Tibial artery (tissue), 4 donors: Measurements from ENCODE around the gene NR1D1.

Experiments
- DNase-seq, 2 donors: peaks; one replicate each; pipeline ENCODE4 v3.0.0-alpha.2; 2019
- H3K27ac ChIP-seq, 2 donors: fragments of 200-600 bp; sonication (generic) in 1 of 2; 1 replicate in 1 of 2; 2 replicates in 1 of 2; pipeline ENCODE4 v1.5.1; 2018 to 2019; ENCODE audit warnings: mild to moderate bottlenecking in 1 of 2
- H3K27me3 ChIP-seq, 2 donors: fragments of 200-600 bp; sonication (generic) in 1 of 2; one replicate each; pipeline versions ENCODE4 v1.5.1 to v1.6.0; 2016 to 2019
- H3K36me3 ChIP-seq, 3 donors: fragments of 200-600 bp; sonication (generic) in 2 of 3; one replicate each; pipeline ENCODE4 v1.5.1; 2016 to 2019; ENCODE audit warnings: mild to moderate bottlenecking in 2 of 3
- H3K4me1 ChIP-seq, 4 donors: fragments of 200-600 bp; sonication (generic) in 2 of 4; 1 replicate in 3 of 4; 2 replicates in 1 of 4; pipeline ENCODE4 v1.5.1; 2016 to 2019
- H3K4me3 ChIP-seq, 2 donors: fragments of 200-600 bp; sonication (generic) in 1 of 2; 1 replicate in 1 of 2; 2 replicates in 1 of 2; pipeline ENCODE4 v1.5.1; 2018 to 2019; ENCODE audit warnings: mild to moderate bottlenecking in 2 of 2
- H3K9me3 ChIP-seq, 3 donors: fragments of 200-600 bp; sonication (generic) in 1 of 3; one replicate each; pipeline ENCODE4 v1.5.1; 2016 to 2019
- CTCF ChIP-seq, 2 experiments: fragments of 200-600 bp in 1 of 2; fragments of 450-650 bp in 1 of 2; IDR thresholded peaks; one replicate each; pipeline ENCODE4 v1.5.1; 2017 to 2019; ENCODE audit warnings: antibody characterized with exemption in 2 of 2, mild to moderate bottlenecking in 1 of 2, moderate library complexity in 1 of 2
- intact Hi-C: fragments of 100-400 bp; cut with DNase I; formaldehyde crosslinking; loops from one replicate; pipeline ENCODE4 v1.15.0; 2023; ENCODE audit warnings: low total_unique reads

Gene NR1D1

DNA sequence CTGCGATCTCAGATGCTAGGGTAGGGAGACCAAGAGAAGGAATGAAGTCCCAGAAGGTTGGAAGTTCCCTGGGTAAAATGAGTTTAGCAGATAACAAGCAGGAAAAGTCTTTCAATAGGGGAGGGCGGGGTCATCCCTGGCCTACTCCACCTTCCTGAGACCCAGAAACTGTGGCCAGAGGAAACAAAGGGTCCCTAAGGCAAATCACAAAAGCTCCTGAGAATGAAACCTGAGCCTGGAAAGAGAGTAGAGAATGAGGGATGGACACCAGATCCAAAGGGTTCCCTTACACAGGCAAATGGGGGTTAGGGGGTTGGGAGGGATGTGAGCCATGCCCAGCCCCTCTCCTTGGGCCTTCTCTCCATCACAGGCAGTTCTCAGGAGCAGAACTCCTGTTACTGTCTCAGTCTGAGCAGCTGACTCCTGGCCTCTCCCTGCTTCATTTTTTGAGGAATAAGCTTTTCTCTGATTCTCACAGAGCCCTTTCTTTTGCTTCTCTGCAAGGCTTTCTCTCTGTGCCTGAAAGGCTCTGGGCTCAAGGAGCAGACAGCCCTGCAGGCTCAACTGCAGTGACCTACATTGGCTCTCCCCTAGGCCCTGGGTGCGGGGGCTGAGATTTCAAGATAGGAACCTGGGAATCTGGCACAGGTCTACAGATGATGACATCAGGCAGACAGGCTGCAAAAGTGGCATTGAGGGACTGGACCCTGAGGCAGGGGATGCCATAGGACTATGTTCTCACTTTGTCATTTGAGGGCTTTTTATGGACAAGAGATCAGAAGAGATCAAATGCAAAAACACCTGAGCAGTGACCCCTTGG is 9.8 kb upstream of the NR1D1 start:
- Histone ChIP-seq H3K9me3 (no peaks in the 10 kb centered on the region), H3K4me1 (peaks cover 11 to 97% (median 91%) of the 10 kb centered on the region in 4 donors), H3K27ac (peak overlapping the region; percentile 94 to 98), H3K36me3 (no peaks in the 10 kb centered on the region), H3K27me3 (no peaks in the 10 kb centered on the region), H3K4me3 (no peak overlapping the region)
- no peak for TF ChIP-seq CTCF (IDR thresholded peaks at IDR 0.05)
- DNase-seq, result peak in 1 of 2 donors; percentile 68
- intact Hi-C loops, result loop anchor here (5.0 kb wide), 2 partner anchors 48 to 57 kb away; partner anchors contain the start of gene THRA

- H3K4me3 ChIP-seq, result no peak overlapping the region
- intact Hi-C loops, result loop anchor here (5.0 kb wide), 1 partner anchor 37 kb away; no protein-coding TSS in a partner anchor
- H3K4me1 ChIP-seq, result peaks cover 11 to 97% (median 86%) of the 10 kb centered on the region in 4 donors
- TF ChIP-seq CTCF (IDR thresholded peaks at IDR 0.05), result no peak
- no peaks in the 10 kb centered on the region for H3K36me3 ChIP-seq
- H3K27ac ChIP-seq, result peak overlapping the region; percentile 94 to 98
- DNase-seq, result peak; percentile 13 to 64
- no peaks in the 10 kb centered on the region for H3K27me3 ChIP-seq
- H3K9me3 ChIP-seq, result no peaks in the 10 kb centered on the region
Observed at GRCh38 chr17:40108970-40109824, 8.8 kb upstream of the NR1D1 start.

- no peaks in the 10 kb centered on the region for H3K27me3 ChIP-seq
- intact Hi-C loops, result loop anchor here (5.0 kb wide), 1 partner anchor 35 kb away; no protein-coding TSS in a partner anchor
- no peak for TF ChIP-seq CTCF (IDR thresholded peaks at IDR 0.05)
- H3K4me1 ChIP-seq, result peaks cover 11 to 100% (median 84%) of the 10 kb centered on the region in 4 donors
- no peaks in the 10 kb centered on the region for H3K36me3 ChIP-seq
- peak overlapping the region in 1 of 2 donors; percentile 17 for H3K4me3 ChIP-seq
- DNase-seq, result peak in 1 of 2 donors; percentile 60
- no peaks in the 10 kb centered on the region for H3K9me3 ChIP-seq
- peak overlapping the region; percentile 94 to 98 for H3K27ac ChIP-seq
Observed at GRCh38 chr17:40107522-40108174, 7.3 kb upstream of the NR1D1 start.

DNA sequence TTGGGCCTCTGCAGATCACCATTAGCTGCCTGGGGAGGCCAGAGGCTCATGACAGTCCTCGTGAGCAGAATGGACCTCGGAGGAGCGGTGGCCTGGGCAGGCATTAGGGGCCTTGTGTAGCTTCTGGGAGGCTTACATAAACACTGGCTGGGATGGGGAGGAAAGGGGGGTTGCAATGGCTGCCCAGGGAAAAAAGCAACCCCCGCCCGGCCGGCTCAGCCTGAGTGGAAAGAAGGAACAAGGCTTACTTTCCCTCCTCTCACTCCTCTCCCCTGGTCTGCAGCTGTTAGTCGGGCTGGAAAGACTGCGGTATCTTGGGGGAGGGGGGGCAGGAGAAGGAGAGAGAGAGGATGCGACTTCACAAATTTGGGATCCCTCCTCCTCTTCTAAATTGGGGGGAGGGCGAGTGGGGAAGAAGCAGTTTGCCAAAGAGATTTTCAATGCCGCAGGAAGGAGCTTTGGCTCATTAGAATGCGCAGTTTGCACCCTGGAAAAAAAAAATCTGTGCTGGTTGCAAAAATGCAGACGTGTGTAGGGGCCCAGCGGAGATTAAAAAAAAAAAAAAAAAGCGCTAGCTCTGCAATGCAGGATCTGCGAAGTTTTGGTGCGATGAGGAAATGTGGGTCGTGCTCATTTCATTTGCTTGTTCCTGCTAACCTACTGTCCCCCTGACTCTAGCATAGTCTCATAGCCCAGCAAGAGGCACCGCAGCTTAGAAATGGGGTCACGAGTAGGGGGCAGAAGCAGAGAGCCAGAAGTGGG is 6.6 kb upstream of the NR1D1 start:
- H3K4me1 ChIP-seq, result peaks cover 11 to 100% (median 80%) of the 10 kb centered on the region in 4 donors
- H3K4me3 ChIP-seq, result no peak overlapping the region
- H3K9me3 ChIP-seq, result no peaks in the 10 kb centered on the region
- no peaks in the 10 kb centered on the region for H3K36me3 ChIP-seq
- peak overlapping the region; percentile 94 to 98 for H3K27ac ChIP-seq
- TF ChIP-seq CTCF (IDR thresholded peaks at IDR 0.05), result no peak
- H3K27me3 ChIP-seq, result no peaks in the 10 kb centered on the region
- DNase-seq, result no peak
- intact Hi-C loops, result loop anchor here (5.0 kb wide), 1 partner anchor 35 kb away; no protein-coding TSS in a partner anchor
